MM.1S (cell line): ENCODE data around the gene POLR2C.

Experiments used
- CTCF ChIP-seq: fragments of 300-600 bp; sonication (generic); IDR thresholded peaks from 2 replicates; pipeline ENCODE4 v1.5.1; 2016; ENCODE audit warnings: antibody characterized with exemption, low read length, mixed read lengths
- EZH2 ChIP-seq: fragments of 300-600 bp; sonication (generic); optimal IDR thresholded peaks from 2 replicates; pipeline ENCODE3; 2017; ENCODE audit warnings: low read depth, mild to moderate bottlenecking, antibody characterized with exemption, low read length, mixed read lengths
- EZH2phosphoT487 ChIP-seq: fragments of 300-600 bp; sonication (generic); IDR thresholded peaks from 2 replicates; pipeline ENCODE4 v1.6.1; 2018; ENCODE audit warnings: antibody characterized with exemption, low read length

- TF ChIP-seq CTCF (no peak), EZH2 (no peak), EZH2phosphoT487 (no peak)
These were observed 24.7 kb downstream of the POLR2C start for GRCh38 chr16:57486858-57487834.
